Fibroblast of lung (primary cell): ENCODE measurements around the gene TF. TPM values are rescaled to one million over a fixed set of nuclear protein-coding genes. Genes with fewer than 3 reads are reported as not detected.

Experiments used
- DNase-seq, 2 donors: peaks; one replicate each; pipeline versions ENCODE4 v3.0.0 to v3.0.0-alpha.2; 2010; ENCODE audit warnings: low read depth in 2 of 2
- H2AFZ ChIP-seq: 2 replicates; pipeline ENCODE4 v1.5.1; 2012; ENCODE audit warnings: low read length, control low read depth, inconsistent platforms
- H3K27ac ChIP-seq: 2 replicates; pipeline ENCODE4 v1.5.1; 2011; ENCODE audit warnings: low read length, control low read depth; ENCODE audit not compliant: insufficient read depth
- H3K27me3 ChIP-seq: 2 replicates; pipeline ENCODE4 v1.5.1; 2011; ENCODE audit warnings: mild to moderate bottlenecking, low read length; ENCODE audit not compliant: control insufficient read depth, insufficient read depth
- H3K36me3 ChIP-seq: 2 replicates; pipeline ENCODE4 v1.5.1; 2011; ENCODE audit warnings: low read length; ENCODE audit not compliant: control insufficient read depth, insufficient read depth
- H3K4me1 ChIP-seq: 2 replicates; pipeline ENCODE4 v1.5.1; 2011; ENCODE audit warnings: low read length; ENCODE audit not compliant: control insufficient read depth, insufficient read depth; ENCODE audit errors: extremely low read depth
- H3K4me2 ChIP-seq: 2 replicates; pipeline ENCODE4 v1.5.1; 2011; ENCODE audit warnings: low read length, control low read depth; ENCODE audit not compliant: insufficient read depth; ENCODE audit errors: extremely low read depth
- H3K4me3 ChIP-seq, 4 experiments: fragments of 200-600 bp in 1 of 4; sonication (generic) in 1 of 4; replicated peaks in 1 of 4; 2 replicates each; pipeline ENCODE4 v1.5.1; 2011 to 2016; ENCODE audit warnings: low read length in 4 of 4, low read depth in 3 of 4, mild to moderate bottlenecking in 3 of 4, control low read depth in 2 of 4, inconsistent platforms in 1 of 4, mixed read lengths in 1 of 4; ENCODE audit not compliant: insufficient read depth in 1 of 4; ENCODE audit errors: control extremely low read depth in 1 of 4
- H3K79me2 ChIP-seq: 2 replicates; pipeline ENCODE4 v1.5.1; 2012; ENCODE audit warnings: mild to moderate bottlenecking, low read length, inconsistent platforms; ENCODE audit not compliant: control insufficient read depth, insufficient read depth
- H3K9ac ChIP-seq: 2 replicates; pipeline ENCODE4 v1.5.1; 2011; ENCODE audit warnings: mild to moderate bottlenecking, low read length, control low read depth; ENCODE audit not compliant: insufficient read depth
- H3K9me3 ChIP-seq: 2 replicates; pipeline ENCODE4 v1.5.1; 2012; ENCODE audit warnings: low read depth, low read length; ENCODE audit not compliant: control insufficient read depth, insufficient read depth
- H4K20me1 ChIP-seq: 2 replicates; pipeline ENCODE4 v1.5.1; 2011; ENCODE audit warnings: low read length; ENCODE audit not compliant: control insufficient read depth, insufficient read depth; ENCODE audit errors: extremely low read depth
- EZH2 ChIP-seq: IDR thresholded peaks from 2 replicates; pipeline ENCODE4 v1.5.1; 2012; ENCODE audit warnings: low read length, control low read depth, mild to moderate bottlenecking; ENCODE audit errors: missing control alignments
- polyA plus RNA-seq, 2 donors: library from polyadenylated mRNA; depleted of rRNA in 1 of 2; stranded (reverse) in 1 of 2; unstranded in 1 of 2; fragments of >200 nt; gene quantifications; 2 replicates each; pipeline ENCODE4 v1.2.1, GENCODE V29; 2011 to 2012; ENCODE audit warnings: missing spikeins in 1 of 2
- total RNA-seq: library from RNA; depleted of rRNA; stranded (reverse); fragments of >200 nt; gene quantifications from 2 replicates; pipeline ENCODE4 v1.2.1, GENCODE V29; 2014
- TF ChIP-seq, protein P1 (sequence below), 2 donors: IDR thresholded peaks in 1 of 2; conservative IDR thresholded peaks in 1 of 2; 1 replicate in 1 of 2; 2 replicates in 1 of 2; pipeline ENCODE4 v1.5.1; 2011 to 2012; ENCODE audit warnings: low read length in 2 of 2, control low read depth in 1 of 2, inconsistent platforms in 1 of 2, low read depth in 1 of 2, mild to moderate bottlenecking in 1 of 2

The TF gene
- total and polyA plus RNA-seq, 2 donors (not counting 1 experiment from before 2014, with no cell fraction given) = 0.05 to 0.33 TPM

DNA sequence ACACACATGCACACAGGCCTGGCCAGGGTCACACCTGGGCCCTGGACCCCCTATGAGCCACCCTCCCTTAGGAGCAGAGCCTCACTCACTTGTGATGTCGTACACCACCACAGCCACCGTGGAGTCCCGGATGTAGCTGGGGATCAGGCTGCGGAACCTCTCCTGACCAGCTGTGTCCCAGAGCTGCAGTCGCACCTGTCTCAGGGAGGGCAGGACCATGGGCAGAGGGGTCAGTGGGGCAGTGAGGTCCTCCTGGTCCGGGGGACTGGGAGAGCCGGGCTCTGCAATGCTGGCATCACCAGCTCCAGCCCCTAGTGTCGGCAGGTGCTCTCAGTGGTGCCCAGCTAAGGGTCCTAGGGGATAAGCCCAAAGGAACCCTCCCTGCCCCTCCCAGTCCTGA is 95.0 kb downstream of the TF start:
- H3K4me1 ChIP-seq = peaks cover 6% of the 10 kb centered on the region
- H3K9ac ChIP-seq = no peak overlapping the region
- peaks cover 2% of the 10 kb centered on the region for H3K27me3 ChIP-seq
- no peaks in the 10 kb centered on the region for H3K9me3 ChIP-seq
- DNase-seq = no peak
- H3K27ac ChIP-seq = no peak overlapping the region
- no peak overlapping the region for H2AFZ ChIP-seq
- TF ChIP-seq, protein P1, sequence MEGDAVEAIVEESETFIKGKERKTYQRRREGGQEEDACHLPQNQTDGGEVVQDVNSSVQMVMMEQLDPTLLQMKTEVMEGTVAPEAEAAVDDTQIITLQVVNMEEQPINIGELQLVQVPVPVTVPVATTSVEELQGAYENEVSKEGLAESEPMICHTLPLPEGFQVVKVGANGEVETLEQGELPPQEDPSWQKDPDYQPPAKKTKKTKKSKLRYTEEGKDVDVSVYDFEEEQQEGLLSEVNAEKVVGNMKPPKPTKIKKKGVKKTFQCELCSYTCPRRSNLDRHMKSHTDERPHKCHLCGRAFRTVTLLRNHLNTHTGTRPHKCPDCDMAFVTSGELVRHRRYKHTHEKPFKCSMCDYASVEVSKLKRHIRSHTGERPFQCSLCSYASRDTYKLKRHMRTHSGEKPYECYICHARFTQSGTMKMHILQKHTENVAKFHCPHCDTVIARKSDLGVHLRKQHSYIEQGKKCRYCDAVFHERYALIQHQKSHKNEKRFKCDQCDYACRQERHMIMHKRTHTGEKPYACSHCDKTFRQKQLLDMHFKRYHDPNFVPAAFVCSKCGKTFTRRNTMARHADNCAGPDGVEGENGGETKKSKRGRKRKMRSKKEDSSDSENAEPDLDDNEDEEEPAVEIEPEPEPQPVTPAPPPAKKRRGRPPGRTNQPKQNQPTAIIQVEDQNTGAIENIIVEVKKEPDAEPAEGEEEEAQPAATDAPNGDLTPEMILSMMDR (conservative IDR thresholded peaks at IDR 0.05 in 1 of 2, IDR thresholded peaks at IDR 0.05 in 1 of 2; ENCODE audit: low read depth in 1 of 2, low read length in 2 of 2) = no peak
- no peak for TF ChIP-seq EZH2
- H3K36me3 ChIP-seq = no peaks in the 10 kb centered on the region
- H3K79me2 ChIP-seq = no peaks in the 10 kb centered on the region
- H4K20me1 ChIP-seq = no peaks in the 10 kb centered on the region
- H3K4me2 ChIP-seq = no peak overlapping the region
- H3K4me3 ChIP-seq = no peak overlapping the region

DNA sequence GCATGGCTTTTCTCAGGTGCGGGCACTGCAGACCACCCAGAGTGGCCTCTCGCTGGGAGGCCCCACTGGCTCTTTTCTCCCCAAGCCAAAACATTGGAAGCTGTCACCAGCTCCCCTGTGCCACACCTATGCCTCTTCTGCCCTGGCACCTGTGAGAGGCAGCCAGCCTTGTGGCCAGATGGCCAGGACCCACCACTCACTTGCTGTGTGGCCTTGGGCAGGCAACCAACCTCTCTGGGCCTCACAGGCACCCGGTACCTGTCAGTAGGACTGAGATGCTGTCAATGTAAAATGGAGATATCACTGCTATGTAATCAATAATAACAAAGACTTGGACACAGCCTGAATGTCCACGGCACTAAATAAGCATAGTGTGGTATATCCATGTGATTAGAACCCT is 96.0 kb downstream of the TF start:
- H3K9me3 ChIP-seq = no peaks in the 10 kb centered on the region
- no peaks in the 10 kb centered on the region for H3K79me2 ChIP-seq
- H3K36me3 ChIP-seq = no peaks in the 10 kb centered on the region
- no peak for DNase-seq
- TF ChIP-seq EZH2 = no peak
- TF ChIP-seq, protein P1 (conservative IDR thresholded peaks at IDR 0.05 in 1 of 2, IDR thresholded peaks at IDR 0.05 in 1 of 2; ENCODE audit: low read depth in 1 of 2, low read length in 2 of 2) = no peak
- H3K4me3 ChIP-seq = no peak overlapping the region
- H2AFZ ChIP-seq = no peak overlapping the region
- H3K27ac ChIP-seq = no peak overlapping the region
- H3K9ac ChIP-seq = no peak overlapping the region
- H3K4me2 ChIP-seq = no peak overlapping the region
- H3K4me1 ChIP-seq = peaks cover 6% of the 10 kb centered on the region
- no peaks in the 10 kb centered on the region for H4K20me1 ChIP-seq
- H3K27me3 ChIP-seq = peaks cover 2% of the 10 kb centered on the region

DNA sequence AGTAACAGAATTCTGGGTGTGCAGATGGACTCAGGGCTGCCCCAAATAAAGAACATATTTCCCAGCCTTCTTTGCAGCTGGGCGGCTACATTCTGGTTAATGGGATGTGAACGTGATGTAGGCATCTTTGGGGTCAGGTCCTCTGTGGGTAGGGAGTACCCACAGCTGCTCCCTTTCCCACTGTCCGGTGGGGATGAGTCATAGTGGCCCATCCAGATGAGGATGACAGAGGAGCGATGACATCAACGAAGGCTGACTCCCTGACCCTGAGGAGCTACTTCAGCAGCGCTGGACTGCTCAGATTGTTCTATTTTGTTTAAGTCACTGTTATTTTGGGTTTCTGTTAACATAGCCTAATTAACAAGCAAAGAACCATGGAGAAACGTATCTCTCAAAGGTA is 97.4 kb downstream of the TF start:
- Histone ChIP-seq H3K79me2 (no peaks in the 10 kb centered on the region), H3K9ac (no peak overlapping the region), H3K36me3 (no peaks in the 10 kb centered on the region), H4K20me1 (no peaks in the 10 kb centered on the region), H3K4me3 (no peak overlapping the region), H3K4me2 (peak overlapping the region; percentile 37), H3K27ac (peak overlapping the region; percentile 46), H3K27me3 (peaks cover 8% of the 10 kb centered on the region), H3K9me3 (no peaks in the 10 kb centered on the region), H3K4me1 (peaks cover 6% of the 10 kb centered on the region), H2AFZ (no peak overlapping the region)
- no peak for TF ChIP-seq EZH2
- TF ChIP-seq, protein P1 (conservative IDR thresholded peaks at IDR 0.05 in 1 of 2, IDR thresholded peaks at IDR 0.05 in 1 of 2; ENCODE audit: low read depth in 1 of 2, low read length in 2 of 2) = no peak
- peak; percentile 66 to 95 for DNase-seq
